SU-DHL-6 (cell line): Measurements from ENCODE around the gene PAFAH1B1.

Experiments
- EZH2phosphoT487 ChIP-seq: fragments of 200-600 bp; sonication (generic), shearing (Covaris generic); conservative IDR thresholded peaks from 2 replicates; pipeline ENCODE4 v1.6.1; 2018; ENCODE audit warnings: mild to moderate bottlenecking, antibody characterized with exemption, low read length, moderate library complexity, mixed read lengths
- TF ChIP-seq, protein P1 (sequence below): fragments of 200-600 bp; sonication (generic); IDR thresholded peaks from one replicate; pipeline ENCODE4 v1.5.1; 2017; ENCODE audit warnings: antibody characterized with exemption, mild to moderate bottlenecking, low read length, moderate library complexity; ENCODE audit not compliant: insufficient read depth, poor library complexity, severe bottlenecking

DNA sequence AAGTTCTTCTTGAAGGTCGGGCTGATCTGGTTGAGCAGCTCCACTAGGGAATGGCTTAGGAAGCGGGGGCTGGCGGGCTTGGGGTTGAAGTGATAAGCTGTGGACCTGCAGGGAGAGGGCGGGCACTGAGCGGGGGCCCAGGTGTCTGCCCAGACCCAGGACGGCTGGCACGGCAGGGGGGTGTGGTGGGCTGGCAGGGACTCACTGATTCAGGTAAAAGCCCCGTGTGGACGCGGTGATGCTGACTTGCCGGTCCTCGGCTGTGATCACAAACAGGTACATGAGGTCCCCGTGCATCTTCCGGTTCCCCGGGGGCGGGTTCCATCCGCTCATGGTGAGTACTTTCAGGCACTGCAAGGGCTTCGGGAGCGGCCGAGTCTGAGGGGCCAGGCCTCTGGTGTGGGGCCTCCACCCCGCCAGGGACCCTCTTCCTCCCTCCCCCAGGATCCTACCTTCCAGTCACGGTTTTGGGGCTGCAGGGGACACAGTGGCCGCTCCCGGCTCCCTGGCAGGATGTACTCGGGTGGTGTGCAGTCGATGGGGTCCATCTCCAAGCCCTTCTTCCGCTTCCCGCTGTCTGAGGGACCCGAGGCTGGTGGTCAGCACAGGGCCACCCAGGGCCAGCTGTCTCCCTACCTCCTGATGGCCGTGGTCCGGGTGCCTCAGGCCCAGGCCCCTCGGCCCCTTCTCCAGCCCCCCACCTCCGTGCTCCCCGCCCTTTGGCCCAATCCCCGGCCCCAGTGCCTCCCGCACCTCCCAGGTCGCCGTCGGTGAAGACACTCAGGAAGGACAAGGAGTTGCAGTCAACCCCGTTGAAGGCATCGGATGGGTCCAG is 107.9 kb downstream of the PAFAH1B1 start:
- TF ChIP-seq, protein P1, sequence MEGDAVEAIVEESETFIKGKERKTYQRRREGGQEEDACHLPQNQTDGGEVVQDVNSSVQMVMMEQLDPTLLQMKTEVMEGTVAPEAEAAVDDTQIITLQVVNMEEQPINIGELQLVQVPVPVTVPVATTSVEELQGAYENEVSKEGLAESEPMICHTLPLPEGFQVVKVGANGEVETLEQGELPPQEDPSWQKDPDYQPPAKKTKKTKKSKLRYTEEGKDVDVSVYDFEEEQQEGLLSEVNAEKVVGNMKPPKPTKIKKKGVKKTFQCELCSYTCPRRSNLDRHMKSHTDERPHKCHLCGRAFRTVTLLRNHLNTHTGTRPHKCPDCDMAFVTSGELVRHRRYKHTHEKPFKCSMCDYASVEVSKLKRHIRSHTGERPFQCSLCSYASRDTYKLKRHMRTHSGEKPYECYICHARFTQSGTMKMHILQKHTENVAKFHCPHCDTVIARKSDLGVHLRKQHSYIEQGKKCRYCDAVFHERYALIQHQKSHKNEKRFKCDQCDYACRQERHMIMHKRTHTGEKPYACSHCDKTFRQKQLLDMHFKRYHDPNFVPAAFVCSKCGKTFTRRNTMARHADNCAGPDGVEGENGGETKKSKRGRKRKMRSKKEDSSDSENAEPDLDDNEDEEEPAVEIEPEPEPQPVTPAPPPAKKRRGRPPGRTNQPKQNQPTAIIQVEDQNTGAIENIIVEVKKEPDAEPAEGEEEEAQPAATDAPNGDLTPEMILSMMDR, result no peak
- TF ChIP-seq EZH2phosphoT487, result no peak
